Gastrocnemius medialis (tissue), 4 donors: ENCODE data around the gene UCHL3.

Experiments
- POLR2A ChIP-seq, 2 donors: fragments of 450-650 bp; IDR thresholded peaks; one replicate each; pipeline ENCODE4 v1.6.1; 2017; ENCODE audit warnings: antibody characterized with exemption in 2 of 2, mild to moderate bottlenecking in 2 of 2, moderate library complexity in 2 of 2
- TF ChIP-seq, protein P1 (sequence below), 5 experiments: fragments of 450-650 bp in 3 of 5; fragments of 200-600 bp in 2 of 5; sonication (generic) in 2 of 5; IDR thresholded peaks in 4 of 5; conservative IDR thresholded peaks in 1 of 5; 1 replicate in 4 of 5; 2 replicates in 1 of 5; pipeline ENCODE4 v1.5.1; 2016 to 2019; ENCODE audit warnings: antibody characterized with exemption in 5 of 5, mild to moderate bottlenecking in 3 of 5, moderate library complexity in 3 of 5

DNA sequence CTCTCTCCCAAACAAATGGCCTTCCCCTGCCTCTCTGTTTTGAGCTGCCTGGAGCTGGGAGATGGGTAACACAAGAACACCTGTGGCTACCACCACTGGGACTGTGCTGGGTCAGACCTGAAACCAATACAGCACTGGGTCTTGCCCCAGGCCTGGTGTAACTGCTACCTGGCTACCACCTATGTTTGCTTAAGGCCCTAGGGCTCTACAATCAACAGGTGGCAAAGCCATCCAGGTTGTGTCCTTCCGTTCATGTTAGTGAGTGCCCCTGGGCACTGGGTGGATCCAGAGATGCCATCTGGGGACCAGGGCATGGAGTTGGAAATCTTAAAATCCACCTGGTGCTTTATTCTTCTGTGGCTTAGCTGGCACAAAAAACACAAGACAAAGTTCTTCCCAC lies 67.6 kb downstream of the UCHL3 start:
- TF ChIP-seq POLR2A (IDR thresholded peaks at IDR 0.05), result no peak
- TF ChIP-seq, protein P1, sequence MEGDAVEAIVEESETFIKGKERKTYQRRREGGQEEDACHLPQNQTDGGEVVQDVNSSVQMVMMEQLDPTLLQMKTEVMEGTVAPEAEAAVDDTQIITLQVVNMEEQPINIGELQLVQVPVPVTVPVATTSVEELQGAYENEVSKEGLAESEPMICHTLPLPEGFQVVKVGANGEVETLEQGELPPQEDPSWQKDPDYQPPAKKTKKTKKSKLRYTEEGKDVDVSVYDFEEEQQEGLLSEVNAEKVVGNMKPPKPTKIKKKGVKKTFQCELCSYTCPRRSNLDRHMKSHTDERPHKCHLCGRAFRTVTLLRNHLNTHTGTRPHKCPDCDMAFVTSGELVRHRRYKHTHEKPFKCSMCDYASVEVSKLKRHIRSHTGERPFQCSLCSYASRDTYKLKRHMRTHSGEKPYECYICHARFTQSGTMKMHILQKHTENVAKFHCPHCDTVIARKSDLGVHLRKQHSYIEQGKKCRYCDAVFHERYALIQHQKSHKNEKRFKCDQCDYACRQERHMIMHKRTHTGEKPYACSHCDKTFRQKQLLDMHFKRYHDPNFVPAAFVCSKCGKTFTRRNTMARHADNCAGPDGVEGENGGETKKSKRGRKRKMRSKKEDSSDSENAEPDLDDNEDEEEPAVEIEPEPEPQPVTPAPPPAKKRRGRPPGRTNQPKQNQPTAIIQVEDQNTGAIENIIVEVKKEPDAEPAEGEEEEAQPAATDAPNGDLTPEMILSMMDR (IDR thresholded peaks at IDR 0.05 in 4 of 5, conservative IDR thresholded peaks at IDR 0.05 in 1 of 5), result no peak
